GM10248 (cell line): ENCODE data around the gene NEK1.
"Not testable (repeated sequence)": the region's sequence is repeated elsewhere in the genome, so short reads cannot be mapped to it uniquely, and the experiment has no call there.

Experiments
- CTCF ChIA-PET: fragments of 300-600 bp; sonication (Branson Sonifier 250); formaldehyde crosslinking; extraction: SDS; loops from one replicate; lab custom pipeline; 2021; ENCODE audit warnings: antibody characterized with exemption; lab: Yijun Ruan, JAX
- POLR2A ChIA-PET: fragments of 350-650 bp; sonication (Branson Sonifier 250); formaldehyde crosslinking; extraction: SDS; loops from one replicate; lab custom pipeline; 2020; ENCODE audit warnings: antibody characterized with exemption; lab: Yijun Ruan, JAX
- DNase-seq: peaks from one replicate; pipeline ENCODE4 v3.0.0; 2012; ENCODE audit errors: extremely low spot score
- TF ChIP-seq, protein P1 (sequence below): IDR thresholded peaks from 2 replicates; pipeline ENCODE4 v1.5.1; 2012; ENCODE audit warnings: mild to moderate bottlenecking, low read depth; ENCODE audit errors: extremely low read depth, missing control alignments, control extremely low read depth

The NEK1 gene

DNA sequence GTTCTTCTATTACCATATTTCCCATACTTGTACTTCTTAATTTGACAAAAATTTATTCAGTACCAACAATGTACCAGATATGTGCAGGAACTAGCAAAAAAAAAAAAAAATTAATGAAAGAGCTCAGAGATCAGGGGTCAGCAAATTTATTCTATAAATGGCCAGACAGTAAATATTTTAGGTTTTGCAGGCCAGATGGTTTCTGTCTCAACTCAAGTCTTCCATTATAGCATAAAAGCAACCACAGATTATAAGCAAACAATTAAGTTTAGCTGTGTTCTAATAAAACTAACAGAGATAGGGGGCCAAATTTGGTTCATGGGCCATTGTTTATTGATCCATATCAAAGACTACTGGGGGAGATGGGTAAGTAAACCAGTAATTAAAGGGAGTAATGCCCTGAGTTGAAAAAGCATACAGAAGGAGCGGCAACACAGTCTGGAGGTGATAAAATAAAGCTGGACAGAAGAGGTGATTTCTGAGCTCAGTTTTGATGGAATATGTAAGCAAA, 19.3 kb downstream of the NEK1 start:
- POLR2A ChIA-PET = no interaction called here
- TF ChIP-seq, protein P1, sequence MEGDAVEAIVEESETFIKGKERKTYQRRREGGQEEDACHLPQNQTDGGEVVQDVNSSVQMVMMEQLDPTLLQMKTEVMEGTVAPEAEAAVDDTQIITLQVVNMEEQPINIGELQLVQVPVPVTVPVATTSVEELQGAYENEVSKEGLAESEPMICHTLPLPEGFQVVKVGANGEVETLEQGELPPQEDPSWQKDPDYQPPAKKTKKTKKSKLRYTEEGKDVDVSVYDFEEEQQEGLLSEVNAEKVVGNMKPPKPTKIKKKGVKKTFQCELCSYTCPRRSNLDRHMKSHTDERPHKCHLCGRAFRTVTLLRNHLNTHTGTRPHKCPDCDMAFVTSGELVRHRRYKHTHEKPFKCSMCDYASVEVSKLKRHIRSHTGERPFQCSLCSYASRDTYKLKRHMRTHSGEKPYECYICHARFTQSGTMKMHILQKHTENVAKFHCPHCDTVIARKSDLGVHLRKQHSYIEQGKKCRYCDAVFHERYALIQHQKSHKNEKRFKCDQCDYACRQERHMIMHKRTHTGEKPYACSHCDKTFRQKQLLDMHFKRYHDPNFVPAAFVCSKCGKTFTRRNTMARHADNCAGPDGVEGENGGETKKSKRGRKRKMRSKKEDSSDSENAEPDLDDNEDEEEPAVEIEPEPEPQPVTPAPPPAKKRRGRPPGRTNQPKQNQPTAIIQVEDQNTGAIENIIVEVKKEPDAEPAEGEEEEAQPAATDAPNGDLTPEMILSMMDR = no peak
- CTCF ChIA-PET = interaction anchor here (1.3 kb wide), 1 partner anchor 9 kb away, joined by 4 read pairs; no protein-coding TSS in a partner anchor

DNA sequence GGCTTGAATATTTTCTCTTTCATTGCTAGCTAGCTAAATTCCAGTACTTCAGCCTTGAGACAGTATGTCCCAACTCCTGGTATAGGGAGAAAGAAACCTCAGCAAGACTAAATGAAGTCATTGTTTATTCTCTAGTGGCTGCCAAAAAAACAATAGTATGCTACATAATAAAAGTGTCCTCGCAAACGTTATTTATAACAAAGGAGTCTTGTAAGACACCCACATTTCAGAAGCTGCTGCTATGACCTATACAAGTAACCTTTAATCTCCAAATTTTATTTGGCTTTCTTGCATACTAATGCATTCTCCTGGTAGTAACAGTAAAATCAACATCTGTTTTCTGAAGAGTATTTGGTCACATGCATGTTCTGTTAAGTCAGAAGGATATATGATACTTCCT, 28.8 kb downstream of the NEK1 start:
- DNase-seq = no peak
- POLR2A ChIA-PET = no interaction called here
- TF ChIP-seq, protein P1 = no peak
- CTCF ChIA-PET = interaction anchor here (1.9 to 2.6 kb wide), 2 partner anchors 8 to 17 kb away, joined by 4 to 10 read pairs; no protein-coding TSS in a partner anchor

More for the DNA sequence above, 19.3 kb downstream of the NEK1 start:
- no peak for DNase-seq

DNA sequence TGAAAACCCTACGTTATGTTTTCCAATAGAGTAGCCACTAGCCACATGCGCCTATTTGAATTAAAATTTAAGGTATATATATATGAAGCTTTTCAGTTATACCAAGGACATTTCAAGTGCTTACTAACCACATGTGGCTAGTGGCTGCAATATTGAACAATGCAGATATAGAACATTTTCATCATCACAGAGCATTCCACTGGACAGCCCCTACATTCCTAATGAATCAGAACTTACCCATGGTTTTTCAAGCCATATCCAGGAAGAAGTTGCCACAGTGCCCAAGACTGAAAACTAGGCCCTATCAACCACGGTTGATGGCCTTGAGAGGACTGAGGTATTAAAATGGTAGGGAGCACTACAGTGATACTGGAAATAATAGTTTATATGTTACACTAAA, 29.7 kb downstream of the NEK1 start:
- ChIA-PET CTCF (no interaction called here), POLR2A (no interaction called here)
- TF ChIP-seq, protein P1 = no peak
- DNase-seq = no peak

DNA sequence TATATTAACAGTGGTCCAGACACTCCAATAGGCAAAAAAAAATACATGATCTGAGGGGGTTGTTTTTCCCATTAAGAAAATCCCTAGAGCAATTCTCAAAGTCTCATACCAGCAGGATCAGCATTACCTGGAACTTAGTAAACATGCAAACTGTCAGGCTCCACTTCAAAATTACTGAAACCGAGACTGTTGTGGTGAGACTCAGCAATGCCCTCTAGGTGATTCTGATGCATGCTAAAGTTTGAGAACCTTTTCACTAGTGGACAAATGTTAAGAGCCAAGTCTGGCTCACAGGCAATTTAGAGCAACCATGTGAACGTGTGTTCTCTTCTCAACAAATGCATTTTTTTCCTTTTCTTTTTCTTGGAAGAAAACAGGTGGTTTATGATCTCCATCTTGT, 30.2 kb downstream of the NEK1 start:
- ChIA-PET CTCF (no interaction called here), POLR2A (no interaction called here)
- no peak for DNase-seq
- TF ChIP-seq, protein P1 = peak; percentile 4

DNA sequence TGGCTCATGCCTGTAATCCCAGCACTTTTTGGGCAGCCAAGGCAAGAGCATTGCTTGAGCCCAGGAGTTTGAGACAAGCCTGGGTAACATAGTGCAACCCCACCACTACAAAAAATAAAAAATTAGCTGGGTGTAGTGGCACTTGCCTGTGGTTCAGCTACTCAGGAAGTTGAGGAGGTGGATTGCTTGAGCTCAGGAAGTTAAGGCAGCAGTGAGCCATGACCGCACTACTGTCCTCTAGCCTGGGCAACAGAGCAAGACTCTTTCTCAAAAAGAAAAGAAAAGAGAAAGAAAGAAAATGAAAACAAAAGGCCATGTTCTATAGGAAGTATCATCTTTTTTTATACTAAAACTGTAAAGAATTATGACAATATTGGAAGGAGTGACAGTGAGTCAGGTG, 38.5 kb downstream of the NEK1 start:
- no peak for DNase-seq
- POLR2A ChIA-PET = no interaction called here
- CTCF ChIA-PET = interaction anchor here (0.9 to 1.7 kb wide), 5 partner anchors 12 to 465 kb away, joined by 3 to 4 read pairs (median 3); no protein-coding TSS in a partner anchor
- TF ChIP-seq, protein P1 = no peak

DNA sequence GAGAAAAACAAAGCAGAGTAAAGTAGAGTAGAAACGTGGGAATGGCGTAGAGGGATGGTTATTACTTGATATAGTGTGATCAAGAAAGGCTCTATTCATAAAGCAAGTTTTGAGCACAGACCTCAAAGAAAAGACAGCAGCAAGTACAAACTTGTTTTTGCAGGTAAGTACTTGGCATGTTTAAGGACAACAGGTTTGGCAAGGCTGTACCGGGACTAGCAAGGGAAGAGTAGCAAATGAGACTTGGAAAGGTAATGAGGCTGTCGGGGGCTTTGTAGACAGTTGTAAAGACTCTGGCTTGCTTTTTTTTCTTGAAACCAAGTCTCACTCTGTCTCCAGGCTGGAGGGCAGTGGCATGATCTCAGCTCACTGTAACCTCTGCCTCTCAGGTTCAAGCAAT, 40.9 kb downstream of the NEK1 start:
- DNase-seq = no peak
- TF ChIP-seq, protein P1 = no peak
- ChIA-PET CTCF (interaction anchor here (1.3 kb wide), 1 partner anchor 15 kb away, joined by 3 read pairs; no protein-coding TSS in a partner anchor), POLR2A (no interaction called here)

DNA sequence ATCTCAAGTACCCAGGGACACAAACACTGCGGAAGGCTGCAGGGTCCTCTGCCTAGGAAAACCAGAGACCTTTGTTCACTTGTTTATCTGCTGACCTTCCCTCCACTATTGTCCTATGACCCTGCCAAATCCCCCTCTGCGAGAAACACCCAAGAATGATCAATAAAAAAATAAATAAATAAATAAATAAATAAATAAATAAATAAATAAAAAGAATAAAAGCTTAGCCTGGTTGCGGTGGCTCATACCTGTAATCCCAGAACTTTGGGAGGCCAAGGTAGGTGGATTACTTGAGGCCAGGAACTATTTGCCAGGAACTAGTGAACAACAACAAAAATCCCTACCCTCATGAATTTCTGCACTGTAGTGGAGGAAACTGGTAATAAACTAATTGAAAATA, 41.4 kb downstream of the NEK1 start:
- DNase-seq, POLR2A ChIA-PET: not testable (repeated sequence)
- CTCF ChIA-PET = interaction anchor here (1.3 kb wide), 1 partner anchor 15 kb away, joined by 3 read pairs; no protein-coding TSS in a partner anchor

DNA sequence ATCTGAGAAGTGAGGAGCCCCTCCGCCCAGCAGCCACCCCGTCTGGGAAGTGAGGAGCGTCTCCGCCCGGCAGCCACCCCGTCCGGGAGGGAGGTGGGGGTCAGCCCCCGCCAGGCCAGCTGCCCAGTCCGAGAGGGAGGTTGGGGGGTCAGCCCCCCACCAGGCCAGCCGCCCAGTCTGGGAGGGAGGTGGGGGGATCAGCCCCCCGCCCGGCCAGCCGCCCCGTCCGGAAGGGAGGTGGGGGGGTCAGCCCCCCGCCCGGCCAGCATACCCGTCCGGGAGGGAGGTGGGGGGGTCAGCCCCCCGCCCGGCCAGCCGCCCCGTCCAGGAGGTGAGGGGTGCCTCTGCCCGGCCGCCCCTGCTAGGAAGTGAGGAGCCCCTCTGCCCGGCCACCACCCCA, 42.1 kb downstream of the NEK1 start:
- CTCF ChIA-PET = not testable (repeated sequence)

DNA sequence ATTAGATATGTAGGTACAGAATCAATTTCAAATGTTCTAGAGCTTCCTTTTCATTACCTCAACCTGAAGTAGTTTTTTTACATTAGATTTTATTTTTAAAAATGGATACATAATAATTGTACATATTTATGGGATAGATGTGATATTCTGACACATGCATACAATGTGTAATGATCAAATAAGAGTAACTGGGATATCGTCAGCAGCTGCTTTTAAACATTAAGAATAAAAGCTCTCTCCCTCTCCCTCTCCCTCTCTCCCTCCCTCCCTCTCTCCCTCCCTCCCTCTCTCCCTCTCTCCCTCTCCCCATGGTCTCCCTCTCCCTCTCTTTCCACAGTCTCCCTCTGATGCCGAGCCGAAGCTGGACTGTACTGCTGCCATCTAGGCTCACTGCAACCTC, 43.2 kb downstream of the NEK1 start:
- POLR2A ChIA-PET, DNase-seq, CTCF ChIA-PET: not testable (repeated sequence)

More for the DNA sequence above, 42.1 kb downstream of the NEK1 start:
- DNase-seq, POLR2A ChIA-PET: not testable (repeated sequence)
